KOPT-K1 (cell line): ENCODE data around the gene STX8.

Experiments
- H3K27ac ChIP-seq: fragments of 200-600 bp; sonication (generic); 2 replicates; pipeline ENCODE4 v1.5.1; 2016; ENCODE audit warnings: antibody characterized with exemption, mild to moderate bottlenecking, low read depth, low read length; ENCODE audit not compliant: poor library complexity, severe bottlenecking
- H3K36me3 ChIP-seq: fragments of 200-600 bp; sonication (generic); 2 replicates; pipeline ENCODE4 v1.5.1; 2017; ENCODE audit warnings: antibody characterized with exemption, mild to moderate bottlenecking, low read length, moderate library complexity; ENCODE audit not compliant: insufficient read depth
- H3K9me3 ChIP-seq: fragments of 200-600 bp; sonication (generic); 2 replicates; pipeline ENCODE4 v1.5.1; 2017; ENCODE audit warnings: antibody characterized with exemption, low read length, mild to moderate bottlenecking; ENCODE audit not compliant: insufficient read depth, poor library complexity, severe bottlenecking

STX8 gene

DNA sequence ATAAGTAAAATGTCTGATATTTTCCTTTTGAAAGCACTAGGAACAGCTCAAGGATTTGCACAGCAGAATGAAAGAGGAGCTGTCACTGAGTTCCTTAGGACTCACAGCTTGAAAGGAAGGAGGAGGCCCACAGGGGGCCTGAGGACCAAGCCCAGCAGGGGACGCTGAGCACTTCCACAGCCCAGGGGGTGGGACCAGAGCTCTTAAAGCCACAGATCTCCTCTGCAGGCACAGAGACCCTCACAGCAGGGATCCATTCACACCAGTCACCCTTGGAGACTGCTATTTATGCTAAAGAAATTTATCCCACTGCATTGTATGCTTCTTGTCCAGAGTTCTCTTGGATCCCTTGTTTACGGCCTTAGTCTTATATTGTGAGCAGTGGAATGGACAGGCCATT lies 253.3 kb downstream of the STX8 start:
- Histone ChIP-seq H3K36me3 (no peaks in the 10 kb centered on the region), H3K27ac (no peak overlapping the region), H3K9me3 (peaks cover 13% of the 10 kb centered on the region)

DNA sequence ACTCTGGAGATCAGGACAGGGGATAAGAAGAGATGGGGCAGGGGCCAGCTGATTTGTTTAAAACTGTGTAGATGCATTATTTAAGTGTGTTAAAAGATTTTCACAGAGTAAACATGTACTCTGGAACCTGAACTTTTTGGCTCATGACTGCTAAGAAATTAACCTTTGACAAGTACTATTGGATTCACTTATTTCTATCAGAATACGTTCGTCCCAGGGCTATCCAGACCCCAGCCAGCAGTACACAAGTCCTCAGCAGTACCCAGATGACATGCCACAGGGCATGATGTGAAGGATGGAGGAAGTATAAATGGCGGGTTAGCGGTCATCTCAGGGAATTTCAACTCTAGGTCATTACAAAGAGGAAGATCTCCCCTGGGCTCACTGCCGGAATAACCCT lies 253.7 kb downstream of the STX8 start:
- H3K9me3 ChIP-seq = peaks cover 13% of the 10 kb centered on the region
- H3K36me3 ChIP-seq = no peaks in the 10 kb centered on the region
- no peak overlapping the region for H3K27ac ChIP-seq

DNA sequence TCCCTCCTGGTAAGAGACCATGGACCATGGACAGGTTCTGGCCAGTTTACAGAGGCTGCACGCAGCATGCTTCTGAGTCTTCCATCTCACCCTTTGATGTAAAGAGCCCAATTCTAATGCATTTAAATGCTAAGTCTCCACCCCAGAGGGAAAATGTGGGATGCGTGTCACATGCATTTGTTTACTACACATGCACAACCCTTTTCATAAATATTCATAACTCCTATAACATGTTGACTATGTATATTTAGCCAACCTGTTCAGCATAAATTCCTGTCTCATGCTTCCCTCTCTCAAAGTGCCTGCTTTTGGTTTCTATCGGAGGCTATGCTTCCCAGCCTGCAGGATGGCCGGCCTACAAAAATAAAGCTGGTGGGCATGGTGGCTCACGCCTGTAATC lies 260.3 kb downstream of the STX8 start:
- Histone ChIP-seq H3K27ac (no peak overlapping the region), H3K9me3 (peaks cover 13% of the 10 kb centered on the region), H3K36me3 (no peaks in the 10 kb centered on the region)

DNA sequence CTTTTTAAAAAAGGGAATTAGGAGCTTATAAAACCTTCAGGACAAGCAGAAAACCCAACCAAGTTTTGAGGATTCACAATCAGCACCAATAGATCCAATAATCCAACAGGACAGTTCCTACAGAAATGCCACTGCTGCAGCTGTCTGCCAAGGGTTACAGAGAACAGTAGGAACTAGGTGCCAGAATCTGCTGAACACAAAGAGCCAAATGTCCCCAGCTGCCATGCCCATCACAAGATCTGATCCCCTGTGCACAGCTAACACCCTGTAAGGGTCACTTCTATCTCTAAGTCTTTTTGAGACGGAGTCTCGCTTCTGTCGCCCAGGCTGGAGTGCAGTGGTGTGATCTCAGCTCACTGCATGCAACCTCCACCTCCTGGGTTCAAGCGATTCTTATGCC lies 262.3 kb downstream of the STX8 start:
- Histone ChIP-seq H3K27ac (no peak overlapping the region), H3K36me3 (no peaks in the 10 kb centered on the region), H3K9me3 (peaks cover 7% of the 10 kb centered on the region)

DNA sequence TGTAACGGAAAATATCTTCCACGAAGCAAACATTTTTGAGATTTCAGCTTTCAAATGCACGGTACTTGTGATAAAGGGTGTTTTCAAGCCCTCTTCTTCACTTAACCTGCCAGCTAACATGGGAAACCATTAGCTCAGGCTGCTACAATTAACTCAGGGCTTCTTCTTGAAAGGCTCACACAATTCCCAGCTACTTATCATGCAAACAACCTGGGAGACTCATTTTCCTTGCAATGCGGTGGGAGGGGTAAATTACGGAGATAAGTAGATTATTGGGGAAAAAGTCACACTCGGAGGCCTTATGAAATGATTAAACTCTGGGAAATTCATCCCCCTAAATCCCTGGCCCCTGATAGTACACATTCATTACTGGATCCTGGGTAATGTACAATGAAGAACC lies 266.4 kb downstream of the STX8 start:
- Histone ChIP-seq H3K36me3 (no peaks in the 10 kb centered on the region), H3K27ac (no peak overlapping the region), H3K9me3 (no peaks in the 10 kb centered on the region)

DNA sequence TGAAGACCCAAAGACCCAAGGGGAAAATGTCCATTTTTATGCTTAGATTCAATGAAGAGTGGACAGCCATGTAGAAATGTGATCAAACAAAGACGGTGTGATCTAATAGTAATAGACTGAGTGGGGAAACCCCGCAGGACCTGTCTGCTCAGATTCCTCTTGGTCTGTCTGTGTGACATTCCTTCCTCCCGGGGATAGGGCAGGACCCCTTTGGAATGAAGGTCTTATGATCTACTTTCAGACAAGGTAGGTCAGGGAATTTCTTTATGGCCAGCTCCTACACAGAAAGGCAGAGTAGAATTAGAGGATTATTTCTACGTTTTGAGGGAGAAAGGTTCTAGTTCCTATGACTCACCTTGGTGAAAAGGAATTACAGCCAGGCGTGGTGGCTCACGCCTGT lies 267.6 kb downstream of the STX8 start:
- Histone ChIP-seq H3K9me3 (no peaks in the 10 kb centered on the region), H3K36me3 (no peaks in the 10 kb centered on the region), H3K27ac (no peak overlapping the region)

DNA sequence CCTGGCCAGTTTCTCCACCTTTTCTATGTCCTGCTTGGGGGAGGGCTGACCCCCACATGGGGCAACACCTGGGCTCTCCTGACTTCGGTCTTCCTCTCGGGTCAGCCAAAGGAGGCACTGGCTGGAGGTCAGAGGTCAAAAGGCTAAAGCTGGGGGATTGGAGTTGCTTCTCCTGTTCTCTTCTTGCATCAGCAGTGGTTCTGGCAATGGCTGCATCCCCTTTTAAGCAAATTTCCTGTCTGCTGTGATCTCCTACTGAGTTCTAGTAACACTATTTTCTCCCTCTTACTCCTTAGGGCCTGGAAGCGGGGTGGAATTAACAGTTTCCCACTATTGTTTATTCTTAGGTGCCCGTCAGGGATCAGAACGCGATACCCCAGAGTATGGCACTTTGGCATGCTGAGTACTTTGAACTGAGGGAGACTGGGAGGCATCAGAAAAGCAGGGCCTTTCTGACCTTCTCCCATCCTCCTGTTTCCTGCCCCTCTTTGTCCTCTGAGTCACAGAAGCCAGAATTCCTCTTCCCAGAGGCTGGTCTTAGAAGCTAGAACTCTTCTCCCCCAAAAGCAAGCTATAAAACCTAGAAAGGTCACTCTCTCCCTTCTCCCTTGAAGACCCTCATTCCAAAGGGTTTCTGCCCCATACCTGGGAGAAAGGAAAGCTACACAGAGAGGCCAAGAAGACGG lies 268.2 kb downstream of the STX8 start:
- Histone ChIP-seq H3K27ac (no peak overlapping the region), H3K36me3 (no peaks in the 10 kb centered on the region), H3K9me3 (no peaks in the 10 kb centered on the region)

DNA sequence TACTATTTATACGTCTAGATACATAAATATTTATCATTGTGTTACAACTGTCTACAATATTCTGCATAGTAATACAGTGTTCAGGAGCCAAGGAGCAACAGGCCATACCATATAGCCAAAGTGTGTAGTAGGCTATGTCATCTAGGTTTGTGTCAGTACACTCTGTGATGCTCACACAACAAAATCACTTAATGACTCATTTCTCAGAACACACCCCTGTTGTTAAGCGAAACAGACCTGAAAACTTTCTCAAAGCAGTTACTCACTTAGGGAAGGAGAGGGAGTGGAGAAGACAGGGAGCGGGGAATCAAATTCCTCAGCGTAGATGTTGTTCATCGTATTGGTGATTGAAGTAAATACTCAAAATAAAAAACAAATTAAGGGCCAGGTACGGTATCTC lies 269.5 kb downstream of the STX8 start:
- Histone ChIP-seq H3K27ac (no peak overlapping the region), H3K36me3 (no peaks in the 10 kb centered on the region), H3K9me3 (no peaks in the 10 kb centered on the region)

DNA sequence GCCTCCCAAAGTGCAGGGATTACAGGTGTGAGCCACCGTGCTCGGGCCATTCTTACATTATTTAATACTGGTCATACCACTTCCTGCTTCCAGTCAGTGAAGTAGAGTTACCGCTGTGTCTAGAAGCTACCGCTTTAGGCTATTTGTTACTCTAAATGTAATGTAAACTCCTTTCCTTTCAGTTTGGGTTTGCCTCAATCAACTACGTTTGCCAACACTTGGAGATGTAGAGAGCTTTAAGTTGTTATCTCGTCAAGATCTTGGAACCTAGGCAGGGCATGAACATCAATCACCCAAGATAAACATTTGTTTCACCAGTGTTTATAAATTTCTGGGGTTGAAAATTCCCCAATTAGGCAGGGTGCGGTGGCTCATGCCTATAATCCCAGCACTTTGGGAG lies 275.9 kb downstream of the STX8 start:
- Histone ChIP-seq H3K27ac (no peak overlapping the region), H3K36me3 (no peaks in the 10 kb centered on the region), H3K9me3 (no peaks in the 10 kb centered on the region)

DNA sequence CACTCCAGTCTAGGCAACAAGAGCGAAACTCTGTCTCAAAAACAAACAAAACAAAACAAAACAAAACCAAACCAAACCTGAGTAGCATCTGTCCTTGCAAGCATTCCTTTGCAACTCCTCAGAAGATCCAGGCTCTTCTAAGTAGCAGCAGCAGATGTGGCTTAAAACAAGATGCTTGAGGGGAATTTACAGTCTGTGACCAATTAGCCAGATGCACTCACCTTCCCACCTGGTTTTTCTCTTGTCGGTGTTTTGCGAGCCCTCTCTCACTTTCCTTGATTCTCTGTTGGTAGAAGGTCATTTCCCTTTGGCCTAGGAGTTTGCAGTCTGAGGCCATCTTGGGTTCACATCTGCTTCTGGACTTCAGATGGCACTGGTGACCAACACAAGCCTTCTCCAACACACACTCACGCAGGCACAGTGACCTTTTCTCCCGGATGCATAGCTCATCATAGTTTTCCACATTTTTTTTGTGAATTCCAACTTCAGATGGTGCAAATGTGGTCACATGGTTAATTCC lies 276.8 kb downstream of the STX8 start:
- Histone ChIP-seq H3K36me3 (no peaks in the 10 kb centered on the region), H3K27ac (no peak overlapping the region), H3K9me3 (no peaks in the 10 kb centered on the region)

DNA sequence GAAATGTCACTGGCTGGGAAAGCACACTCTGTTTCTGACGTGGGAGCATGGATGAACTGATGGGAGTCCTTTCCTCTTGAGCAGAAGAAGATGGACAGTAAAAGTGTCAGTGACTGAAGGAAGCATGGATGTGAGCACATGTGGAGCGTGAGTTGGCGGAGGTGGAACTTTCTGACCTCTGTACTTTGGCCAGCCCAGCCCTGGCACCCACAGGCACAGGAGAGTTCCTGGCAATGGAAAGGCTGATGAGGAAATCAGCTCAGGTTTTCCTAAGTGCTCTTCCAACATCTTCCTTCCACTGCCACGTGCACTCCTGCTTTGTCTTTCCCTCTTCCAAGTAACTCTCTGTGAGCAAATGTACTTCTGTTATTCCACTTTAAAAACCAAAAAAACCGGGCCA lies 277.5 kb downstream of the STX8 start:
- H3K36me3 ChIP-seq = no peaks in the 10 kb centered on the region
- no peak overlapping the region for H3K27ac ChIP-seq
- no peaks in the 10 kb centered on the region for H3K9me3 ChIP-seq

DNA sequence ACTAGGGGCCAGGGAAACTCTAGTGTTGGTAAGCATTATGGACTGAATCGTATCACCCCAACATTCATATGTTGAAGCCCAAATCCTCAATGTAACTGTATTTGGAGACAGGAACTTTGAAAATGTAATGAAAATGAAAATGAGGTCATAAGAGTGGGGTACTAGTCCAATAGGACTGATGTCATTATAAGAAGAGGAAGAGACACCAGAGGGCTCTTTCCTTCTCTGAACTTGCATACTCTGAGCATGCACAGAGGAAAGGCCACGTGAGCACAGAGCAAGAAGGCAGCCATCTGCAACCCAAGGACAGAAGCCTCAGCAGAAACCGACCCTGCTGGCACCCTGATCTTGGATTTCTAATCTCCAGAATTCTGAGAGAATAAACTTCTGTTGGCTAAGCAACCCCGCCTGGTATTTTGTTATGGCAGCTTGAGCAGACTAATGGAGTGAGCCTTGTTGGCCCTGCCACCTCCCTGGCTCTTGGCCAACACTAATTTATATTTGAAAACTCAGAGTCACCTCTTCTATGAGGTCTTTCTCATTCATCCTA lies 280.9 kb downstream of the STX8 start:
- Histone ChIP-seq H3K9me3 (no peaks in the 10 kb centered on the region), H3K36me3 (no peaks in the 10 kb centered on the region), H3K27ac (no peak overlapping the region)

DNA sequence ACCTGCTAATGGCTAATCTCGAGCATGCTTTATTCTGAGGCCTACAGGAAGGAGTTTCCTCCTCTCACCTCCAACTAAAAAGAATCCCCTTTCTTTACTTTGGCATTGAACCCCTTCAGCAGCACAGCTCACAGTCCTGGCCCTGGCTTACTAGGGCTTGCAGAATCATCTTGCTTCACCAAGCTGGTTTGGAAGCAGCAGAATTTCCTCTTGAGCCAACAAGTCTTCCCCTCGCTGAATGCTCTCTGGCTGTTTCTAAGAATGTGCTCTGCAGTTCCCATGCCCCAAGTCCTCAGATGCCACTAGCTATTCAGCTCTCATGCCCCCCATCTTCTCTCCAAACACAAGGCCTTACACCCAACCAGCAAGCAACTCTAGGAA lies 283.1 kb downstream of the STX8 start:
- Histone ChIP-seq H3K9me3 (no peaks in the 10 kb centered on the region), H3K27ac (no peak overlapping the region), H3K36me3 (no peaks in the 10 kb centered on the region)

DNA sequence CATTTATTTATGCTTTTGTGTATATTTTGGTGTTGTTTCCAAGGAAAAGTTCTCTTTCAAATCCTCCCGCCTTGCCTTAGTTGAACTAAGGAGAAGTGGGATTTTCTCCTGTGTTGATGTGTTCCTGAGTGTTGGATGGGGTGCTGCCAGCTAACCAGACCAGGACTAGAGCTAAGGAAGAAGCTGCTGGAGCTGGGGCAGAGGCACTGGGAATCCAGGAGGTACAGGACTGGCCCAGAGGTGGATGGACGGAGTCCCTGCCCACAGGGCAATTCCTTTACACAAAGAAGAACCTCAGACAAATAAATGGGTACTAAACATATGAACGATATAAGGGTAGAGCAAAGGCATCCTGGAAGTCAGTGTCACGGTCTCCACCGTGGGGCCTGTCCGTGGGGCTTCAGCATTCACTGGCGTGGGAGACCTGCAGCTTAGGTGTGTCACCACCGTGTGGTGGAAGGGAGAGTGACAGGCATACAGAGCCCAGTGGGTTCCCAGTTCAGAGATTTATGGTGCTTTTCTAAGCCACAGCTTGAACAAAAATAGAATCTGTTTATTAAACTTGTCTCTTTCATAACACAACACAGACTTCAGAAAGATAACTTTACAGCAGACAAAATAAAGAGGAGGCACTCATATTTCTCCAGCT lies 283.6 kb downstream of the STX8 start:
- no peak overlapping the region for H3K27ac ChIP-seq
- no peaks in the 10 kb centered on the region for H3K36me3 ChIP-seq
- H3K9me3 ChIP-seq = no peaks in the 10 kb centered on the region

DNA sequence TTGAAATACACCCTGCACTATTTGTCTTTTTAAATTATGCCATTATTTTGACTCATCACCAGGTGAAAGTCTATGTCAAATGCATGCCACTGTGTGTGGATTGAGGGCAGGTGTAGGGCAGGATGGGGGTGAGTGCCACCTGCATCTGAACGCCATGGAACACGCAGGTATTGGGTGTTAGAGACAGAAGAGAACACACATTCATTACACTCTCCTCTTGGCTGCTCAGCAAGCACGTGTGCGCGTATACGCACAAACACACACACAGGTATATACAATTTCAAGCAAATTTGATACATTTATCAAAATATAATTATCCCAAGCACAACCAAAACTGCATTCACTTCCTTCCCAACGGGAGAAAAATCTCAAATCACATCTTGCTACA lies 285.4 kb downstream of the STX8 start:
- Histone ChIP-seq H3K27ac (no peak overlapping the region), H3K36me3 (no peaks in the 10 kb centered on the region), H3K9me3 (no peaks in the 10 kb centered on the region)

DNA sequence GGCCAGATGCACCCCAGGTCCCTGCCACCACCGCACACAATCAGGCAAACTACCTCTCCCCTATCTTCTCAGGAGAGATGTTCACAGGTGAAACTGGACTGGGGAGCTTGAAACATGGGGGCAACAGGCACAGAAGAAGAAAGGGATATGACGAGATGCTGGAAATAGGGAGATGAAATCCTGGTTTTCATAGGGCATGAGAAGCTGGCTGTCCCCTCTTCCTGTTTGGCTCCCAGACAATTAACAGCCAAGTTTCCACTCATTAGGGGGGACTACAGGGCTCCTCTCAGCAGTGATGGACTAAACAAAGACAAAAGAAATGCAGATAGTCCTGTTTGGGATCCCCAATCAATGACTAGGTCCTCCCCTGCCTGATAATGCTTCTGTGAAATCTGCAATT lies 288.3 kb downstream of the STX8 start:
- Histone ChIP-seq H3K9me3 (no peaks in the 10 kb centered on the region), H3K27ac (no peak overlapping the region), H3K36me3 (no peaks in the 10 kb centered on the region)
